ENCODE data around the gene SLC13A5. TPM values are rescaled to one million over a fixed set of nuclear protein-coding genes. Genes with fewer than 3 reads are reported as not detected.

The SLC13A5 gene
- total RNA-seq, 1 donor from 2014 or later = 2.2 TPM

GRCh38 chr17:6681176-6681575 lies 32.0 kb downstream of the SLC13A5 start:
- H3K4me3 Mint-ChIP-seq = no peak overlapping the region
- peaks cover 18% of the 10 kb centered on the region for H3K27me3 Mint-ChIP-seq
- no peak for DNase-seq (ENCODE audit: extremely low spot score, unreplicated experiment)
- H3K4me1 Mint-ChIP-seq (ENCODE audit: unreplicated experiment) = no peaks in the 10 kb centered on the region
- no peaks in the 10 kb centered on the region for H3K9me3 Mint-ChIP-seq
- TF ChIP-seq CTCF (conservative IDR thresholded peaks at IDR 0.05) = no peak
- no peaks in the 10 kb centered on the region for H3K36me3 Mint-ChIP-seq
- no peak overlapping the region for H3K27ac Mint-ChIP-seq

GRCh38 chr17:6679241-6679640 lies 33.9 kb downstream of the SLC13A5 start:
- Mint-ChIP-seq H3K27ac (no peak overlapping the region), H3K27me3 (peaks cover 23% of the 10 kb centered on the region), H3K4me1 (ENCODE audit: unreplicated experiment) (no peaks in the 10 kb centered on the region), H3K36me3 (no peaks in the 10 kb centered on the region), H3K9me3 (no peaks in the 10 kb centered on the region), H3K4me3 (no peak overlapping the region)
- no peak for TF ChIP-seq CTCF (conservative IDR thresholded peaks at IDR 0.05)
- no peak for DNase-seq (ENCODE audit: extremely low spot score, unreplicated experiment)

GRCh38 chr17:6677946-6678345 lies 35.2 kb downstream of the SLC13A5 start:
- no peak overlapping the region for H3K4me3 Mint-ChIP-seq
- TF ChIP-seq CTCF (conservative IDR thresholded peaks at IDR 0.05) = no peak
- no peaks in the 10 kb centered on the region for H3K36me3 Mint-ChIP-seq

GRCh38 chr17:6677158-6677831 lies 35.9 kb downstream of the SLC13A5 start:
- Mint-ChIP-seq H3K27me3 (peaks cover 23% of the 10 kb centered on the region), H3K9me3 (no peaks in the 10 kb centered on the region), H3K27ac (no peak overlapping the region), H3K4me3 (no peak overlapping the region), H3K4me1 (ENCODE audit: unreplicated experiment) (no peaks in the 10 kb centered on the region), H3K36me3 (no peaks in the 10 kb centered on the region)
- DNase-seq (ENCODE audit: extremely low spot score, unreplicated experiment) = no peak
- TF ChIP-seq CTCF (conservative IDR thresholded peaks at IDR 0.05) = no peak

More at GRCh38 chr17:6677946-6678345, 35.2 kb downstream of the SLC13A5 start:
- Mint-ChIP-seq H3K4me1 (ENCODE audit: unreplicated experiment) (no peaks in the 10 kb centered on the region), H3K9me3 (no peaks in the 10 kb centered on the region), H3K27ac (no peak overlapping the region), H3K27me3 (peaks cover 23% of the 10 kb centered on the region)
- DNase-seq (ENCODE audit: extremely low spot score, unreplicated experiment) = no peak

- H3K27ac Mint-ChIP-seq = no peak overlapping the region
- no peak for DNase-seq (ENCODE audit: extremely low spot score, unreplicated experiment)
- no peaks in the 10 kb centered on the region for H3K9me3 Mint-ChIP-seq
- H3K36me3 Mint-ChIP-seq = no peaks in the 10 kb centered on the region
- H3K4me1 Mint-ChIP-seq (ENCODE audit: unreplicated experiment) = no peaks in the 10 kb centered on the region
- no peak for TF ChIP-seq CTCF (conservative IDR thresholded peaks at IDR 0.05)
- no peak overlapping the region for H3K4me3 Mint-ChIP-seq
- peaks cover 23% of the 10 kb centered on the region for H3K27me3 Mint-ChIP-seq
Measured at GRCh38 chr17:6676802-6677157, 36.4 kb downstream of the SLC13A5 start.
